H1 (cell line): Measurements from ENCODE around the gene C1orf87. TPM values are rescaled to one million over a fixed set of nuclear protein-coding genes. Genes with fewer than 3 reads are reported as not detected.

Source experiments
- CTCF ChIP-seq, 3 experiments: IDR thresholded peaks; 1 replicate in 2 of 3; 2 replicates in 1 of 3; pipeline versions ENCODE4 v1.5.1 to v1.6.1; 2011; ENCODE audit warnings: low read length in 3 of 3, mild to moderate bottlenecking in 3 of 3, inconsistent platforms in 2 of 3, low read depth in 1 of 3, moderate library complexity in 1 of 3; ENCODE audit not compliant: insufficient read depth in 1 of 3; ENCODE audit errors: control extremely low read depth in 1 of 3
- SRF ChIP-seq: IDR thresholded peaks from 2 replicates; pipeline ENCODE4 v1.6.1; 2011; ENCODE audit warnings: mild to moderate bottlenecking, low read depth, low read length, moderate library complexity
- polyA plus RNA-seq, 7 experiments: library from polyadenylated mRNA; depleted of rRNA in 3 of 7; stranded (reverse) in 5 of 7; unstranded in 2 of 7; fragments of >200 nt in 5 of 7; fragments of 200-250 nt in 2 of 7; gene quantifications; 1 replicate in 5 of 7; 2 replicates in 1 of 7; 4 replicates in 1 of 7; pipeline versions ENCODE4 v1.2.1 to v1.2.3, GENCODE V29; 2011 to 2013; ENCODE audit warnings: missing spikeins in 2 of 7, mixed read lengths in 2 of 7
- total RNA-seq: library from RNA; stranded (reverse); fragmentation: NEBNext Ultra II Directional; extraction: Animal tissue kit (Norgen Biotek cat#: 25700); gene quantifications from 2 replicates; pipeline ENCODE4 v1.2.1, GENCODE V29; 2021
- TF ChIP-seq, protein P1 (sequence below): fragments of 300-600 bp; sonication (generic); IDR thresholded peaks from 2 replicates; pipeline ENCODE4 v1.7.1; 2012; ENCODE audit warnings: low read length, moderate library complexity, mild to moderate bottlenecking, inconsistent platforms; ENCODE audit not compliant: insufficient replicate concordance

C1orf87 gene
- total and polyA plus RNA-seq, 2 of the 8 experiments (the other 6 are each of a cell fraction or from before 2014, with no cell fraction given), result 0.41 TPM; not detected in 1

DNA sequence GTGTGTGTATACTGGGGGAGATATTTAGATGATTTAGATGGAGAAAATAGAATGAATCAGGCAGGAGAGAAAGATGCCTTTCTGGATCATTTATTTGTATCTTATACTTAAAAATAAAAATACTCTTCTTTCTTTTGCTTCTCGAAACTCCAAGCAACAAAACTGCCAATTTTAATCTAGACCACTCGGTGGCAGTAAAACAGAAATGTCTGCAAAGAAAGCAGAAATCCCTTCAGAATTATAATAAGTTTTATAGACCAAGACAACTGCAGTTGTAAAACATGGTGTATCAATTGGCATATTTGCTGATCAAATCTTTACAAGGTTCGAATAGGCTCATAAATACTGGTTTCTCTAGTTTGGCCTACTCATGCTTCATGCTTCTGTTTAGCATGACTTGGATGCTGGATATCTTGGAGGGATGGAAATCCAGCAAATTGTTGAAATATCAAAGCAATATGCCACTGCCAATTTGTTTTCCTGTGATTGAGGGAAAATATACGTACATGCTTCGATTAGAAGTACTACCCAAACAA is 15.1 kb upstream of the C1orf87 start (continued):
- TF ChIP-seq, protein P1, sequence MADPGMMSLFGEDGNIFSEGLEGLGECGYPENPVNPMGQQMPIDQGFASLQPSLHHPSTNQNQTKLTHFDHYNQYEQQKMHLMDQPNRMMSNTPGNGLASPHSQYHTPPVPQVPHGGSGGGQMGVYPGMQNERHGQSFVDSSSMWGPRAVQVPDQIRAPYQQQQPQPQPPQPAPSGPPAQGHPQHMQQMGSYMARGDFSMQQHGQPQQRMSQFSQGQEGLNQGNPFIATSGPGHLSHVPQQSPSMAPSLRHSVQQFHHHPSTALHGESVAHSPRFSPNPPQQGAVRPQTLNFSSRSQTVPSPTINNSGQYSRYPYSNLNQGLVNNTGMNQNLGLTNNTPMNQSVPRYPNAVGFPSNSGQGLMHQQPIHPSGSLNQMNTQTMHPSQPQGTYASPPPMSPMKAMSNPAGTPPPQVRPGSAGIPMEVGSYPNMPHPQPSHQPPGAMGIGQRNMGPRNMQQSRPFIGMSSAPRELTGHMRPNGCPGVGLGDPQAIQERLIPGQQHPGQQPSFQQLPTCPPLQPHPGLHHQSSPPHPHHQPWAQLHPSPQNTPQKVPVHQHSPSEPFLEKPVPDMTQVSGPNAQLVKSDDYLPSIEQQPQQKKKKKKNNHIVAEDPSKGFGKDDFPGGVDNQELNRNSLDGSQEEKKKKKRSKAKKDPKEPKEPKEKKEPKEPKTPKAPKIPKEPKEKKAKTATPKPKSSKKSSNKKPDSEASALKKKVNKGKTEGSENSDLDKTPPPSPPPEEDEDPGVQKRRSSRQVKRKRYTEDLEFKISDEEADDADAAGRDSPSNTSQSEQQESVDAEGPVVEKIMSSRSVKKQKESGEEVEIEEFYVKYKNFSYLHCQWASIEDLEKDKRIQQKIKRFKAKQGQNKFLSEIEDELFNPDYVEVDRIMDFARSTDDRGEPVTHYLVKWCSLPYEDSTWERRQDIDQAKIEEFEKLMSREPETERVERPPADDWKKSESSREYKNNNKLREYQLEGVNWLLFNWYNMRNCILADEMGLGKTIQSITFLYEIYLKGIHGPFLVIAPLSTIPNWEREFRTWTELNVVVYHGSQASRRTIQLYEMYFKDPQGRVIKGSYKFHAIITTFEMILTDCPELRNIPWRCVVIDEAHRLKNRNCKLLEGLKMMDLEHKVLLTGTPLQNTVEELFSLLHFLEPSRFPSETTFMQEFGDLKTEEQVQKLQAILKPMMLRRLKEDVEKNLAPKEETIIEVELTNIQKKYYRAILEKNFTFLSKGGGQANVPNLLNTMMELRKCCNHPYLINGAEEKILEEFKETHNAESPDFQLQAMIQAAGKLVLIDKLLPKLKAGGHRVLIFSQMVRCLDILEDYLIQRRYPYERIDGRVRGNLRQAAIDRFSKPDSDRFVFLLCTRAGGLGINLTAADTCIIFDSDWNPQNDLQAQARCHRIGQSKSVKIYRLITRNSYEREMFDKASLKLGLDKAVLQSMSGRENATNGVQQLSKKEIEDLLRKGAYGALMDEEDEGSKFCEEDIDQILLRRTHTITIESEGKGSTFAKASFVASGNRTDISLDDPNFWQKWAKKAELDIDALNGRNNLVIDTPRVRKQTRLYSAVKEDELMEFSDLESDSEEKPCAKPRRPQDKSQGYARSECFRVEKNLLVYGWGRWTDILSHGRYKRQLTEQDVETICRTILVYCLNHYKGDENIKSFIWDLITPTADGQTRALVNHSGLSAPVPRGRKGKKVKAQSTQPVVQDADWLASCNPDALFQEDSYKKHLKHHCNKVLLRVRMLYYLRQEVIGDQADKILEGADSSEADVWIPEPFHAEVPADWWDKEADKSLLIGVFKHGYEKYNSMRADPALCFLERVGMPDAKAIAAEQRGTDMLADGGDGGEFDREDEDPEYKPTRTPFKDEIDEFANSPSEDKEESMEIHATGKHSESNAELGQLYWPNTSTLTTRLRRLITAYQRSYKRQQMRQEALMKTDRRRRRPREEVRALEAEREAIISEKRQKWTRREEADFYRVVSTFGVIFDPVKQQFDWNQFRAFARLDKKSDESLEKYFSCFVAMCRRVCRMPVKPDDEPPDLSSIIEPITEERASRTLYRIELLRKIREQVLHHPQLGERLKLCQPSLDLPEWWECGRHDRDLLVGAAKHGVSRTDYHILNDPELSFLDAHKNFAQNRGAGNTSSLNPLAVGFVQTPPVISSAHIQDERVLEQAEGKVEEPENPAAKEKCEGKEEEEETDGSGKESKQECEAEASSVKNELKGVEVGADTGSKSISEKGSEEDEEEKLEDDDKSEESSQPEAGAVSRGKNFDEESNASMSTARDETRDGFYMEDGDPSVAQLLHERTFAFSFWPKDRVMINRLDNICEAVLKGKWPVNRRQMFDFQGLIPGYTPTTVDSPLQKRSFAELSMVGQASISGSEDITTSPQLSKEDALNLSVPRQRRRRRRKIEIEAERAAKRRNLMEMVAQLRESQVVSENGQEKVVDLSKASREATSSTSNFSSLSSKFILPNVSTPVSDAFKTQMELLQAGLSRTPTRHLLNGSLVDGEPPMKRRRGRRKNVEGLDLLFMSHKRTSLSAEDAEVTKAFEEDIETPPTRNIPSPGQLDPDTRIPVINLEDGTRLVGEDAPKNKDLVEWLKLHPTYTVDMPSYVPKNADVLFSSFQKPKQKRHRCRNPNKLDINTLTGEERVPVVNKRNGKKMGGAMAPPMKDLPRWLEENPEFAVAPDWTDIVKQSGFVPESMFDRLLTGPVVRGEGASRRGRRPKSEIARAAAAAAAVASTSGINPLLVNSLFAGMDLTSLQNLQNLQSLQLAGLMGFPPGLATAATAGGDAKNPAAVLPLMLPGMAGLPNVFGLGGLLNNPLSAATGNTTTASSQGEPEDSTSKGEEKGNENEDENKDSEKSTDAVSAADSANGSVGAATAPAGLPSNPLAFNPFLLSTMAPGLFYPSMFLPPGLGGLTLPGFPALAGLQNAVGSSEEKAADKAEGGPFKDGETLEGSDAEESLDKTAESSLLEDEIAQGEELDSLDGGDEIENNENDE, result no peak
- TF ChIP-seq CTCF (IDR thresholded peaks at IDR 0.05; ENCODE audit: control extremely low read depth in 1 of 3, insufficient read depth in 1 of 3, low read depth in 1 of 3, low read length in 3 of 3) (peak in 2 of 3 experiments; percentile 5 to 7; a peak in 2 of 4 replicates), SRF (no peak)
